ENCODE measurements around the gene ENAM. TPM values are rescaled to one million over a fixed set of nuclear protein-coding genes. Genes with fewer than 3 reads are reported as not detected.

The ENAM gene
- total and polyA plus RNA-seq, 2 of the 8 experiments (the other 6 are each of a cell fraction or from before 2014, with no cell fraction given) = not detected

- POLR2A ChIA-PET (ENCODE audit: partially characterized antibody) = no interaction called here
- TF ChIP-seq KDM5A (IDR thresholded peaks at IDR 0.05; ENCODE audit: low read length) = no peak
- no peak for TF ChIP-seq SUZ12 (IDR thresholded peaks at IDR 0.05; ENCODE audit: low read length)
- TF ChIP-seq POU5F1 (IDR thresholded peaks at IDR 0.05; ENCODE audit: low read depth, low read length) = no peak
- no peak for TF ChIP-seq ZNF274 (IDR thresholded peaks at IDR 0.05; ENCODE audit: borderline replicate concordance, extremely low read depth, low read length)
- TF ChIP-seq NANOG (IDR thresholded peaks at IDR 0.05; ENCODE audit: insufficient read depth, low read depth, low read length, poor library complexity, severe bottlenecking) = no peak
- no peak for TF ChIP-seq FOSL1 (IDR thresholded peaks at IDR 0.05; ENCODE audit: insufficient read depth, low read depth, low read length)
- no peak for TF ChIP-seq TAF7 (optimal IDR thresholded peaks at IDR 0.05; ENCODE audit: borderline replicate concordance, low read depth, low read length)
- no peak overlapping the region for H3K4me3 ChIP-seq (ENCODE audit: extremely low read depth in 1 of 4, insufficient read depth in 2 of 4, low read depth in 3 of 4, low read length in 4 of 4)
Observed at GRCh38 chr4:70589785-70590184, 38.8 kb upstream of the ENAM start.

More at GRCh38 chr4:70589785-70590184, 38.8 kb upstream of the ENAM start:
- Histone ChIP-seq H4K5ac (ENCODE audit: insufficient read length, low read depth, low read length) (no peak overlapping the region), H2BK120ac (replicated peaks; ENCODE audit: low read depth, low read length) (no peak overlapping the region), H4K8ac (ENCODE audit: extremely low read depth, insufficient read depth, low read length) (no peak overlapping the region), H4K20me1 (replicated peaks in 1 of 2; ENCODE audit: control insufficient read depth in 1 of 2, insufficient read depth in 2 of 2, low read length in 2 of 2) (no peaks in the 10 kb centered on the region), H3K23me2 (ENCODE audit: low read depth, low read length) (no peaks in the 10 kb centered on the region), H3K79me2 (ENCODE audit: control insufficient read depth in 1 of 2, insufficient read depth in 2 of 2, low read length in 2 of 2) (no peaks in the 10 kb centered on the region), H3K18ac (ENCODE audit: extremely low read depth, low read length) (no peak overlapping the region), H2BK5ac (ENCODE audit: low read depth, low read length) (no peak overlapping the region), H3K27me3 (replicated peaks in 1 of 4; ENCODE audit: control insufficient read depth in 3 of 4, extremely low read depth in 1 of 4, insufficient read depth in 3 of 4, low read length in 3 of 4) (no peaks in the 10 kb centered on the region), H2BK12ac (ENCODE audit: low read depth, low read length) (no peak overlapping the region), H3K36me3 (ENCODE audit: control insufficient read depth in 2 of 4, insufficient read depth in 4 of 4, low read length in 3 of 4) (no peaks in the 10 kb centered on the region), H2AK5ac (ENCODE audit: low read depth, low read length) (no peak overlapping the region), H4K91ac (replicated peaks; ENCODE audit: insufficient read length, low read length) (no peak overlapping the region), H3K23ac (ENCODE audit: insufficient read length) (no peak overlapping the region), H3K9me3 (ENCODE audit: insufficient read depth in 2 of 2, low read depth in 1 of 2, low read length in 1 of 2) (no peaks in the 10 kb centered on the region), H2BK20ac (ENCODE audit: low read length) (no peak overlapping the region), H2AFZ (ENCODE audit: low read length) (no peak overlapping the region), H3K9ac (replicated peaks in 1 of 4; ENCODE audit: extremely low read depth in 1 of 4, low read depth in 3 of 4, low read length in 3 of 4) (no peak overlapping the region), H3K4me1 (replicated peaks in 1 of 4; ENCODE audit: control insufficient read depth in 3 of 4, insufficient read depth in 4 of 4, low read length in 3 of 4) (no peaks in the 10 kb centered on the region), H3K4me2 (ENCODE audit: insufficient read depth in 1 of 2, low read depth in 2 of 2, low read length in 2 of 2) (no peak overlapping the region), H3K27ac (ENCODE audit: low read depth, low read length) (no peak overlapping the region), H2BK15ac (ENCODE audit: low read length) (no peak overlapping the region), H3K14ac (ENCODE audit: insufficient read length) (no peak overlapping the region), H3K56ac (replicated peaks; ENCODE audit: insufficient read length, low read depth, low read length) (no peak overlapping the region), H3K4ac (replicated peaks; ENCODE audit: insufficient read length, low read depth, low read length) (no peak overlapping the region), H3K79me1 (ENCODE audit: low read depth, low read length) (no peaks in the 10 kb centered on the region)
- CTCF ChIA-PET (ENCODE audit: partially characterized antibody) = no interaction called here
- no peak for FAIRE-seq
- no peak for DNase-seq (ENCODE audit: low read depth in 1 of 2, low spot score in 2 of 2)

Data from H1 (cell line).